ENCODE data around the gene GTF2F2. TPM values are rescaled to one million over a fixed set of nuclear protein-coding genes. Genes with fewer than 3 reads are reported as not detected.

Gene GTF2F2
- total RNA-seq, 1 experiment from 2014 or later: 40.1 TPM

DNA sequence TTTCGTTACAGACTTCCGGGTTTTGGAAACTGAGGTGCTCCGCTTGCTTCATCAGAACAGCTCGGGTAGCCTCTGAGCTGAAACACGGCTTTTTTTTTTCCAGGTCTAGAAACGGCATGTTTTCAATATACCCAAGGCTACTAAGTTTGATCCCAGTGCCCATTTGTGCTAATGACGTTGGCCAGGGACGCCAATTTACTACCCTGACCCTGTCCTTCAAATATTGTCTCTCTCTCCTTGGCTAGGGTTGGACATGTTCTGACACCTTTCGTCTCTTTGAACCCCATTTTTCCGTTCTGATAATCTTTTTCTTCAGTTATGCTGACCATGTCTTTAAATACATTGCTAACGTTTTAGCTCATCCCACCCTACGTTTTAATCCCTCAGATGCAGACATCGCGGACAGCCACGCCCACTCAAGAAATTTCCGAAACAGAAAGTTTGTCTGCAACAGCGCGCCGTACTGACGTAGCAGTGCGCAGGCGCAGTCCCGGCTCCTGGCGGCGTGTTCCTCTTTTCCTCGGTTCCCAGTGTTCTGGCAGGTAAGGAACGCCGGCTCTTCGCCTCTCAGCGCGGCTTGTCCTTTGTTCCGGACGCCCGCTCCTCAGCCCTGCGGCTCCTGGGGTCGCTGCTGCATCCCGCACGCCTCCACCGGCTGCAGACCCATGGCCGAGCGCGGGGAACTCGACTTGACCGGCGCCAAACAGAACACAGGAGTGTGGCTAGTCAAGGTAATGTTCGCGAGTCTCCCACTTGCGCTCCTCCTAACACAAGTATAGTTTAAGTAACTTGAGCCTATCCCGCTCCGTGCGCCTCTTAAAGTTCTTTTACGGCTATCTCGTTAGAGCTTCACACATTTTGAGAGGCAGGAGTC lies at the start of gene GTF2F2 (continued):
- TF ChIP-seq SIN3A (IDR thresholded peaks at IDR 0.05; ENCODE audit: low read depth) (peak; percentile 77; the same call in 1 of the 2 replicates), EZH2 (IDR thresholded peaks at IDR 0.05) (no peak), CEBPB (IDR thresholded peaks at IDR 0.05; ENCODE audit: low read depth) (no peak), ZFX (IDR thresholded peaks at IDR 0.05) (no peak), ELF1 (IDR thresholded peaks at IDR 0.05; ENCODE audit: borderline replicate concordance, low read depth) (peak; percentile 41; the same call in 1 of the 2 replicates), POLR2AphosphoS5 (IDR thresholded peaks at IDR 0.05; ENCODE audit: low read depth, low read length) (peak; percentile 73), TCF7L2 (IDR thresholded peaks at IDR 0.05; ENCODE audit: borderline replicate concordance, extremely low read depth, insufficient read depth, insufficient read length) (peak; percentile 81)

DNA sequence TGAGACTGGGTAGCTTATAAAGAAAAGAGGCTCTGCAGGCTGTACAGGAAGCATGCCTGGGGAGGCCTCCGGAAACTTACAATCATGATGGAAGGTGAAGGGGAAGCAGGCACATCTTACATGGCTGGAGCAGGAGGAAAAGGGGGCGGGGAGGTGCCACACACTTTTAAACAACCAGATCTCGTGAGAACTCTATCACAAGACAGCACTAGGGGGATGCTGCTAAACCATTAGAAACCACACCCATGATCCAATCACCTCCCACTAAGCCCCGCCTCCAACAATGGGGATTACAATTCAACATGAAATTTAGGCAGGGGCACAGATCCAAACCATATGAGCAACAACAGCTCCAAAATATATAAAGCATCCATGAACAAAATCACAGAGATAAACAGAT lies 46.5 kb upstream of the GTF2F2 start:
- peak; percentile 7 for DNase-seq (ENCODE audit: low read depth, low spot score)
- no peaks in the 10 kb centered on the region for H4K20me1 ChIP-seq (ENCODE audit: insufficient read depth)
- H3K4me3 ChIP-seq (replicated peaks in 1 of 2; ENCODE audit: low read depth in 1 of 2, low read length in 2 of 2): no peak overlapping the region
- ChIA-PET POLR2A (no interaction called here), CTCF (no interaction called here), RAD21 (ENCODE audit: low non-redundant PET in 1 of 2, low total read pairs in 2 of 2, uncharacterized antibody in 2 of 2, unreplicated experiment in 2 of 2) (interaction anchor here in 1 of 2 experiments (0.6 kb wide), 1 partner anchor 220 kb away, joined by 3 read pairs; no protein-coding TSS in a partner anchor)
- H3K79me2 ChIP-seq (ENCODE audit: insufficient read depth, low read length): no peaks in the 10 kb centered on the region
- no peaks in the 10 kb centered on the region for H3K36me3 ChIP-seq (ENCODE audit: control insufficient read depth in 1 of 2, insufficient read depth in 2 of 2, low read length in 2 of 2)
- H3K27ac ChIP-seq (ENCODE audit: low read depth, low read length): no peak overlapping the region
- H3K9me2 ChIP-seq (ENCODE audit: insufficient read depth): no peaks in the 10 kb centered on the region
- intact Hi-C loops (cut with micrococcal nuclease): no loop called here
- peak overlapping the region; percentile 15; the same call in 1 of the 2 replicates for H3K4me2 ChIP-seq (ENCODE audit: low read length)
- no TSS peak for BruUV-seq (replicated peaks)
- peak; percentile 72 for ATAC-seq
- H3K9me3 ChIP-seq (ENCODE audit: control insufficient read depth in 1 of 2, insufficient read depth in 1 of 2, low read depth in 1 of 2, low read length in 2 of 2): no peaks in the 10 kb centered on the region
- no peaks in the 10 kb centered on the region for H3K27me3 ChIP-seq (ENCODE audit: insufficient read depth, low read length)
- H2AFZ ChIP-seq (ENCODE audit: low read depth, low read length, poor library complexity, severe bottlenecking): peak overlapping the region; percentile 77
- H3K9ac ChIP-seq (ENCODE audit: low read length): no peak overlapping the region
- peaks cover 0 to 5% of the 10 kb centered on the region in 2 experiments; a peak in 2 of 4 replicates for H3K4me1 ChIP-seq (ENCODE audit: control insufficient read depth in 1 of 2, insufficient read depth in 2 of 2, low read length in 2 of 2)
- TF ChIP-seq ZNF274 (IDR thresholded peaks at IDR 0.05; ENCODE audit: low read depth, low read length) (no peak), EGR1 (IDR thresholded peaks at IDR 0.05; ENCODE audit: low read depth) (no peak), YY1 (IDR thresholded peaks at IDR 0.05; ENCODE audit: extremely low read depth, insufficient replicate concordance, low read depth, low read length) (no peak), SRF (IDR thresholded peaks at IDR 0.05; ENCODE audit: low read depth) (no peak), EZH2 (IDR thresholded peaks at IDR 0.05) (no peak), POLR2AphosphoS5 (IDR thresholded peaks at IDR 0.05; ENCODE audit: low read depth, low read length) (no peak), ZFX (IDR thresholded peaks at IDR 0.05) (no peak), JUND (IDR thresholded peaks at IDR 0.05) (no peak), RAD21 (IDR thresholded peaks at IDR 0.05; ENCODE audit: low read depth) (no peak), ELF1 (IDR thresholded peaks at IDR 0.05; ENCODE audit: borderline replicate concordance, low read depth) (no peak), FOSL1 (IDR thresholded peaks at IDR 0.05; ENCODE audit: low read depth) (no peak), EZH2phosphoT487 (IDR thresholded peaks at IDR 0.05; ENCODE audit: borderline replicate concordance) (no peak)
- TF ChIP-seq, protein P1, sequence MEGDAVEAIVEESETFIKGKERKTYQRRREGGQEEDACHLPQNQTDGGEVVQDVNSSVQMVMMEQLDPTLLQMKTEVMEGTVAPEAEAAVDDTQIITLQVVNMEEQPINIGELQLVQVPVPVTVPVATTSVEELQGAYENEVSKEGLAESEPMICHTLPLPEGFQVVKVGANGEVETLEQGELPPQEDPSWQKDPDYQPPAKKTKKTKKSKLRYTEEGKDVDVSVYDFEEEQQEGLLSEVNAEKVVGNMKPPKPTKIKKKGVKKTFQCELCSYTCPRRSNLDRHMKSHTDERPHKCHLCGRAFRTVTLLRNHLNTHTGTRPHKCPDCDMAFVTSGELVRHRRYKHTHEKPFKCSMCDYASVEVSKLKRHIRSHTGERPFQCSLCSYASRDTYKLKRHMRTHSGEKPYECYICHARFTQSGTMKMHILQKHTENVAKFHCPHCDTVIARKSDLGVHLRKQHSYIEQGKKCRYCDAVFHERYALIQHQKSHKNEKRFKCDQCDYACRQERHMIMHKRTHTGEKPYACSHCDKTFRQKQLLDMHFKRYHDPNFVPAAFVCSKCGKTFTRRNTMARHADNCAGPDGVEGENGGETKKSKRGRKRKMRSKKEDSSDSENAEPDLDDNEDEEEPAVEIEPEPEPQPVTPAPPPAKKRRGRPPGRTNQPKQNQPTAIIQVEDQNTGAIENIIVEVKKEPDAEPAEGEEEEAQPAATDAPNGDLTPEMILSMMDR (IDR thresholded peaks at IDR 0.05 in 2 of 3, conservative IDR thresholded peaks at IDR 0.05 in 1 of 3; ENCODE audit: borderline replicate concordance in 1 of 3, insufficient read depth in 1 of 3, low read depth in 2 of 3, low read length in 2 of 3): no peak
- TF ChIP-seq, protein P2, sequence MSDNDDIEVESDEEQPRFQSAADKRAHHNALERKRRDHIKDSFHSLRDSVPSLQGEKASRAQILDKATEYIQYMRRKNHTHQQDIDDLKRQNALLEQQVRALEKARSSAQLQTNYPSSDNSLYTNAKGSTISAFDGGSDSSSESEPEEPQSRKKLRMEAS (IDR thresholded peaks at IDR 0.05): no peak
- TF ChIP-seq, protein P3, sequence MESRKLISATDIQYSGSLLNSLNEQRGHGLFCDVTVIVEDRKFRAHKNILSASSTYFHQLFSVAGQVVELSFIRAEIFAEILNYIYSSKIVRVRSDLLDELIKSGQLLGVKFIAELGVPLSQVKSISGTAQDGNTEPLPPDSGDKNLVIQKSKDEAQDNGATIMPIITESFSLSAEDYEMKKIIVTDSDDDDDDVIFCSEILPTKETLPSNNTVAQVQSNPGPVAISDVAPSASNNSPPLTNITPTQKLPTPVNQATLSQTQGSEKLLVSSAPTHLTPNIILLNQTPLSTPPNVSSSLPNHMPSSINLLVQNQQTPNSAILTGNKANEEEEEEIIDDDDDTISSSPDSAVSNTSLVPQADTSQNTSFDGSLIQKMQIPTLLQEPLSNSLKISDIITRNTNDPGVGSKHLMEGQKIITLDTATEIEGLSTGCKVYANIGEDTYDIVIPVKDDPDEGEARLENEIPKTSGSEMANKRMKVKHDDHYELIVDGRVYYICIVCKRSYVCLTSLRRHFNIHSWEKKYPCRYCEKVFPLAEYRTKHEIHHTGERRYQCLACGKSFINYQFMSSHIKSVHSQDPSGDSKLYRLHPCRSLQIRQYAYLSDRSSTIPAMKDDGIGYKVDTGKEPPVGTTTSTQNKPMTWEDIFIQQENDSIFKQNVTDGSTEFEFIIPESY (IDR thresholded peaks at IDR 0.05; ENCODE audit: extremely low read depth, insufficient replicate concordance, low read length): no peak

All from HCT116 (cell line).